COLO668 (cell line): Measurements from ENCODE around the gene VAMP4.
"Not testable (repeated sequence)": the region's sequence is repeated elsewhere in the genome, so short reads cannot be mapped to it uniquely, and the experiment has no call there.

Experiments
- DNase-seq: peaks from one replicate; lab custom pipeline; 2025; ENCODE audit not compliant: unreplicated experiment; lab: John Stamatoyannopoulos, UW

VAMP4 gene

GRCh38 chr1:171753182-171753581 lies 11.3 kb upstream of the VAMP4 start:
- DNase-seq: no peak

- no peak for DNase-seq
Observed at GRCh38 chr1:171751221-171751620, 9.4 kb upstream of the VAMP4 start.

GRCh38 chr1:171748651-171749050 lies 6.8 kb upstream of the VAMP4 start:
- DNase-seq: no peak

GRCh38 chr1:171744986-171745385 lies 3.1 kb upstream of the VAMP4 start:
- DNase-seq: no peak

- no peak for DNase-seq
Observed at GRCh38 chr1:171743081-171743870, 1.4 kb upstream of the VAMP4 start.

GRCh38 chr1:171742577-171742922 lies 685 bp upstream of the VAMP4 start:
- peak; percentile 52 for DNase-seq

GRCh38 chr1:171740987-171741871 lies 636 bp downstream of the VAMP4 start:
- peak; percentile 47 for DNase-seq

GRCh38 chr1:171740356-171740863 lies 1.5 kb downstream of the VAMP4 start:
- DNase-seq: no peak

- no peak for DNase-seq
Observed at GRCh38 chr1:171739656-171740055, 2.2 kb downstream of the VAMP4 start.

- DNase-seq: no peak
Observed at GRCh38 chr1:171738911-171739310, 3.0 kb downstream of the VAMP4 start.

GRCh38 chr1:171736196-171736595 lies 5.7 kb downstream of the VAMP4 start:
- DNase-seq: no peak

- DNase-seq: no peak
Observed at GRCh38 chr1:171730052-171730451, 11.8 kb downstream of the VAMP4 start.

GRCh38 chr1:171727778-171728177 lies 14.1 kb downstream of the VAMP4 start:
- DNase-seq: no peak

- DNase-seq: not testable (repeated sequence)
Observed at GRCh38 chr1:171723180-171723579, 18.7 kb downstream of the VAMP4 start.

GRCh38 chr1:171718848-171719247 lies 23.0 kb downstream of the VAMP4 start:
- no peak for DNase-seq

GRCh38 chr1:171718216-171718615 lies 23.6 kb downstream of the VAMP4 start:
- DNase-seq: no peak

- no peak for DNase-seq
Observed at GRCh38 chr1:171717062-171717718, 24.7 kb downstream of the VAMP4 start.

- DNase-seq: no peak
Observed at GRCh38 chr1:171716616-171717015, 25.2 kb downstream of the VAMP4 start.

- no peak for DNase-seq
Observed at GRCh38 chr1:171715813-171716251, 26.0 kb downstream of the VAMP4 start.

- DNase-seq: no peak
Observed at GRCh38 chr1:171712341-171712740, 29.5 kb downstream of the VAMP4 start.

GRCh38 chr1:171711643-171712042 lies 30.2 kb downstream of the VAMP4 start:
- DNase-seq: no peak
